ENCODE results near the gene ST3GAL3.

Gene ST3GAL3

DNA sequence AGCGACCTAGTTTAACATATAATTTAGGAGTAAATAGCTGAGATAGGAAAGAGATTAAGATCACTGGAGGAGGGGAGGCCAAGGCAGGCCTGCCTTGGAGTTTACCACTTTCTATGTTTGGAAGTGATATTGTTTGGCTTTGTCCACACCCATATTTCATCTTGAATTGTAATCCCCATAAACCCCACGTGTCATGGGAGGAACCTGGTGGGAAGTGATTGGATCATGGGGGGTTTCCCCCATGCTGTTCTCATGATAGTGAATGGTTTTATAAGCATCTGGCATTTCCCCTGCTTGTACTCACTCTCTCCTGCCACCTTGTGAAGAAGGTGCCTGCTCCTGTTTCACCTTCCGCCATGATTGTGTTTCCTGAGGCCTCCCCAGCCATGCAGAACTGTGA lies 168.0 kb downstream of the ST3GAL3 start:
- no peak for DNase-seq
- H3K4me3 ChIP-seq: no peak overlapping the region
- no peaks in the 10 kb centered on the region for H3K9me3 ChIP-seq
- H3K27ac ChIP-seq: no peak overlapping the region
- TF ChIP-seq, protein P1, sequence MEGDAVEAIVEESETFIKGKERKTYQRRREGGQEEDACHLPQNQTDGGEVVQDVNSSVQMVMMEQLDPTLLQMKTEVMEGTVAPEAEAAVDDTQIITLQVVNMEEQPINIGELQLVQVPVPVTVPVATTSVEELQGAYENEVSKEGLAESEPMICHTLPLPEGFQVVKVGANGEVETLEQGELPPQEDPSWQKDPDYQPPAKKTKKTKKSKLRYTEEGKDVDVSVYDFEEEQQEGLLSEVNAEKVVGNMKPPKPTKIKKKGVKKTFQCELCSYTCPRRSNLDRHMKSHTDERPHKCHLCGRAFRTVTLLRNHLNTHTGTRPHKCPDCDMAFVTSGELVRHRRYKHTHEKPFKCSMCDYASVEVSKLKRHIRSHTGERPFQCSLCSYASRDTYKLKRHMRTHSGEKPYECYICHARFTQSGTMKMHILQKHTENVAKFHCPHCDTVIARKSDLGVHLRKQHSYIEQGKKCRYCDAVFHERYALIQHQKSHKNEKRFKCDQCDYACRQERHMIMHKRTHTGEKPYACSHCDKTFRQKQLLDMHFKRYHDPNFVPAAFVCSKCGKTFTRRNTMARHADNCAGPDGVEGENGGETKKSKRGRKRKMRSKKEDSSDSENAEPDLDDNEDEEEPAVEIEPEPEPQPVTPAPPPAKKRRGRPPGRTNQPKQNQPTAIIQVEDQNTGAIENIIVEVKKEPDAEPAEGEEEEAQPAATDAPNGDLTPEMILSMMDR (IDR thresholded peaks at IDR 0.05): no peak
- intact Hi-C loops (cut with DNase I; ENCODE audit: low total_unique reads): no loop called here
- H3K36me3 ChIP-seq: no peaks in the 10 kb centered on the region
- no peaks in the 10 kb centered on the region for H3K27me3 ChIP-seq
- H3K4me1 ChIP-seq: peaks cover 0 to 9% (median 0%) of the 10 kb centered on the region in 4 donors

DNA sequence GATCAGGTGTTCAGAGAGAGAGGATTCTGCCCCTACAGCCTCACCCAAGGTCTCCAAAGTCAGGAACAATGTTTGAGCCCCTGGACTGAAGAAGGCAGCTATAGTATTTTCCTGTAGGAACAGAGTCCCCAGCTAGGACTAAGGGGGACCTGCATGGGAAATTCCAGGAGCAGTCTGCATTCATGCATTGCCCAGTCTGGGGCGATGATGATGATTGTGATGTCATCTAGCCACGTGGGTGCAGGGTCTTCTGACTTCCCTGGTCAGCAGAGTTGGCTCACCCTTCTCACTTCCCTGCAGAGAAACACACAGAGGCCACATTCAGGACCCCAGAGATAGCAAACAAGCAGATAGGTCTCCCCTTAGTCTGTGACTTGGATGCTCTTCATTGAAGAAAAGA lies 169.8 kb downstream of the ST3GAL3 start:
- intact Hi-C loops (cut with DNase I; ENCODE audit: low total_unique reads): no loop called here
- no peak for DNase-seq
- TF ChIP-seq, protein P1 (IDR thresholded peaks at IDR 0.05): no peak
- Histone ChIP-seq H3K4me1 (peaks cover 0 to 13% (median 1%) of the 10 kb centered on the region in 4 donors), H3K36me3 (no peaks in the 10 kb centered on the region), H3K9me3 (no peaks in the 10 kb centered on the region), H3K27ac (no peak overlapping the region), H3K27me3 (no peaks in the 10 kb centered on the region), H3K4me3 (no peak overlapping the region)

DNA sequence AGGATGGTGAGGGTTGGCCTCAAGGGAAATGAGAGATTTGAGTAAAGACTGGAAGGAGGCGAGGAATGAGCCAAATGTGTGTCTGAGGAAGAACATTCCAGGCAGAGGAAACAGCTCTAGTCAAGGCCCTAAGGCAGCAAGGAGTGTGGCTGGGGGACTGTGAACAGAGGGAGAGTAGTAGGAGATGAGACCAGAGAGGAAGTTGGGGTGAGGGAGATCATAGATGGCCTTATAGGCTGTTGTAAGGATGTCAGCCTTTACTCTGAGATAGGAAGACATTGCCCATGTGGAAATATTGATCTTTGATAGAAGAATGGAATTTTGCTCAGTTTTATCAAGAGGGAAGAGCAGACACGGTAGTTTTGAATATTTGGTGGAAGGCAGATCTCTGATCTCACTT lies 171.1 kb downstream of the ST3GAL3 start:
- no peak overlapping the region for H3K4me3 ChIP-seq
- peaks cover 0 to 13% (median 1%) of the 10 kb centered on the region in 4 donors for H3K4me1 ChIP-seq
- no peak overlapping the region for H3K27ac ChIP-seq
- no peaks in the 10 kb centered on the region for H3K27me3 ChIP-seq
- H3K36me3 ChIP-seq: no peaks in the 10 kb centered on the region
- TF ChIP-seq, protein P1 (IDR thresholded peaks at IDR 0.05): no peak
- intact Hi-C loops (cut with DNase I; ENCODE audit: low total_unique reads): no loop called here
- DNase-seq: no peak
- H3K9me3 ChIP-seq: no peaks in the 10 kb centered on the region

DNA sequence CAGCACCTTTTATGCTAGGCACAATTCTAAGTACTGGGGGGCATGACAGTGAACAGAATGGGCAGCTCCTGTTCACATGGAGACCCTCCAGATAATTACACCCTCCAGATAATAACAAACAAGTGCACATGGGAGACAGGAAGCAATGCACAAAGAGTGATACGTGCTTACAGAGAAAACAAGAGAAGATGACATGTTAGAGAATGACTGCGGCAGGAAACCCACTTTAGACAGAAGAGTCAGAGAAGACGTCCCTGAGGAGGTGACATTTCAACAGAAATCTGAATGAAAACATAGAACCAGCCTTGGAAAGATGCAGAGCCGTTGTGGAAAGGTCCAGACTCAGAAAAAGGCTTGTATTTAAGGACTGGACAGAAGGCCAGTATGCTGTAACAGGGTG lies 171.5 kb downstream of the ST3GAL3 start:
- DNase-seq: no peak
- peaks cover 0 to 13% (median 1%) of the 10 kb centered on the region in 4 donors for H3K4me1 ChIP-seq
- no peaks in the 10 kb centered on the region for H3K9me3 ChIP-seq
- intact Hi-C loops (cut with DNase I; ENCODE audit: low total_unique reads): no loop called here
- H3K36me3 ChIP-seq: no peaks in the 10 kb centered on the region
- no peak overlapping the region for H3K27ac ChIP-seq
- H3K27me3 ChIP-seq: no peaks in the 10 kb centered on the region
- TF ChIP-seq, protein P1 (IDR thresholded peaks at IDR 0.05): no peak
- H3K4me3 ChIP-seq: no peak overlapping the region

DNA sequence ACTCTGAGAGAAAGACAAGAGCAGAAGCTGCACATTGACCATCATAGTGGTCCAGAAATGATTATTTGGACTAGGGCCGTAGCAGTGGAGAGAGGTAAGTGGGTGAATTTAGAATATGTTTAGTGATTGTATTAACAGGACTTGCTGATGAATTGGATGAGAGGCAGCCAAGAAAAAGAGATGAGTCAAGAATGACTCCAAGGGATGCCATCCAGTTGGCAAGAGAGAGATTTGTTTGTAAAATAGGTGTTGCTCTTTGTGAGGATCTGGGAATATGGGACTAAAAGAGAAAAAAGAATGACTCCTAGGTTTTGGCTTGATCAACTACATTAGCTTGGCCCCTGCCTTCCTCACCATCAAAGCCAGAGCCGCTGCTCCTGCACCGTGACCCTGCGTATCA lies 172.1 kb downstream of the ST3GAL3 start:
- no peak for DNase-seq
- H3K36me3 ChIP-seq: no peaks in the 10 kb centered on the region
- H3K4me3 ChIP-seq: no peak overlapping the region
- no peak overlapping the region for H3K27ac ChIP-seq
- peaks cover 0 to 13% (median 1%) of the 10 kb centered on the region in 4 donors for H3K4me1 ChIP-seq
- H3K27me3 ChIP-seq: no peaks in the 10 kb centered on the region
- TF ChIP-seq, protein P1 (IDR thresholded peaks at IDR 0.05): no peak
- intact Hi-C loops (cut with DNase I; ENCODE audit: low total_unique reads): no loop called here
- H3K9me3 ChIP-seq: no peaks in the 10 kb centered on the region

DNA sequence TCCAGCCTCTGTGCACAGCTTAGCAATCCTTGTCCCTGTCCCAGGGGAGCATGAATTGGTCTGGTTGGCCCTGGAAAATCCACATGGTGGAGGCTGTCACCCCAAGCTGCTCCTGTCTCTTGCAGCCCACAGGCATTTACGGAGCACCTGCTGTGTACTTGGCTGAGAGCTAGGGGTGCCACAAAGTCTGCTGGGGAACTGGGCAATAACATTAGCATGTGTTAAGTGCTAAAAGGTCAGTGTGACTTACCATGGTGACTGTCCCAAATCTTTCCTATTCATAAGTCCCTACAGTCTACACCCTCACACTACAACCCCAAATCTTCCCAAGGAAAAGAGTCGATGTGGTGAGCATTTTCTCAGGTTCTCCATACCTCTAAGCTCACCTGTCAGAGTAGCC lies 172.7 kb downstream of the ST3GAL3 start:
- TF ChIP-seq, protein P1 (IDR thresholded peaks at IDR 0.05): no peak
- no peak overlapping the region for H3K4me3 ChIP-seq
- no peak for DNase-seq
- intact Hi-C loops (cut with DNase I; ENCODE audit: low total_unique reads): no loop called here
- H3K36me3 ChIP-seq: no peaks in the 10 kb centered on the region
- no peaks in the 10 kb centered on the region for H3K27me3 ChIP-seq
- H3K4me1 ChIP-seq: peaks cover 0 to 13% (median 1%) of the 10 kb centered on the region in 4 donors
- peak overlapping the region; percentile 34 to 39 for H3K27ac ChIP-seq
- no peaks in the 10 kb centered on the region for H3K9me3 ChIP-seq

All from tibial artery (tissue), 4 donors.